ENCODE data around the gene TSPAN18.

Gene TSPAN18

GRCh38 chr11:44903035-44903434 lies 176.3 kb downstream of the TSPAN18 start:
- TF ChIP-seq CTCF (IDR thresholded peaks at IDR 0.05; ENCODE audit: low read depth, low read length) = no peak
- no peak for DNase-seq (ENCODE audit: low read depth, low spot score)

DNA sequence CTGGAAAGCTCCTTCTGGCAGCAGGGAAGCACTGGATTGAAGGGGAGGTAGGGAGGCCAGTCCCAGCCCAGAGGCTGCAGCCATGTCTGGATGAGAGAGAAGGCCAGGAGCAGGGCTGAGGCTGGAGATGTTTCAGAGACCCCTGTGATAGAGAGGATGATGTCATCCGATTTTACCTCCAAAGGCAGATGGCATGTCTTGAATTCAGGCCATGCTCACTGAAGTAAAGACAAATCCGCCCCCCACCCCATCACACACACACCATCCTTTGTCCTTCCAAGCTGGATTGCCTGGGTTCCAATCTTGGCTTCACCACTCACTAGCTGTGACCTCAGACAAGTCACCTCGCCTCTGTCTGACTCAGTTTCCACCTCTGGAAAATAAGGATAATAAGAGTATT lies 176.8 kb downstream of the TSPAN18 start:
- TF ChIP-seq CTCF (IDR thresholded peaks at IDR 0.05; ENCODE audit: low read depth, low read length) = no peak
- H3K4me3 ChIP-seq (ENCODE audit: low read depth, low read length) = no peak overlapping the region
- in situ Hi-C loops (cut with HindIII; ENCODE audit: low sequenced_read_pairs) = no loop called here
- DNase-seq (ENCODE audit: low read depth, low spot score) = no peak

More at GRCh38 chr11:44903035-44903434, 176.3 kb downstream of the TSPAN18 start:
- in situ Hi-C loops (cut with HindIII; ENCODE audit: low sequenced_read_pairs) = no loop called here
- no peak overlapping the region for H3K4me3 ChIP-seq (ENCODE audit: low read depth, low read length)

DNA sequence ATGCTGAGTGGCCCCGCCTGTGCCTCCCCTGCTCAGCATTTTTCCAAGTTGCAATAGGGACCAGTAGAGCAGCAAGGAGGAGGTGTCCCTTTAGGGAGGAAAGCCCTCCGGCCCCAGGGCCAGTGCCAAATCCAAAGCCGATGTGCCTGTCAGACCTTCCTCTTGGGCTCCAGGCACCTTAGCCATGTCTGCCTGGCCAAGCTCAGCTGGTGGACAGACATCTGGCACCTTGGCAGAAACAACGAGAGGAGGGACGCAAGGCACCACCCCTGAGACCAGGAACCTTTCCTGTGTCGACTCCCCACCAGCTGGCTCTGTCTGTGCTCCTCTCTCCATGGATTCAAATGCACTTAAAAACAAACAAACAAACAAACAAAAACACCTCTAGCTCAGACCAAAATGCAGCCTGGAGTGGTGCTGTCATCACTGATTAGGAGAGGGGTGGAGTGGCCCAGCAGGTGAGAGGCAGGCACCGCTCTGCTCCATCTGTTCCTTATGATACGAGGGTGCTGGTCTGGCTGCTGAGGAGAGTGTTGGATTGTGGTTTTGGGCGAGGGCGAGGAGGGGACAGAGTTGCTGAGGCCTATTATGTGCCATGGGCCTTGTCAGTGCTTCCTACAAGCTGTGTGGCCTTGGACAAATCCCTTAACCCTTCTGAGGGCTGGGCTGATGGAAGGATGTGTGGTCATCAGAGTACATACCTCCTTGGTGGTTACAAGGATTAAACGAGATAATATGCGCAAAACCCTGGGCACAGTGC lies 177.7 kb downstream of the TSPAN18 start:
- no peak overlapping the region for H3K4me3 ChIP-seq (ENCODE audit: low read depth, low read length)
- TF ChIP-seq CTCF (IDR thresholded peaks at IDR 0.05; ENCODE audit: low read depth, low read length) = no peak
- no peak for DNase-seq (ENCODE audit: low read depth, low spot score)
- in situ Hi-C loops (cut with HindIII; ENCODE audit: low sequenced_read_pairs) = no loop called here

DNA sequence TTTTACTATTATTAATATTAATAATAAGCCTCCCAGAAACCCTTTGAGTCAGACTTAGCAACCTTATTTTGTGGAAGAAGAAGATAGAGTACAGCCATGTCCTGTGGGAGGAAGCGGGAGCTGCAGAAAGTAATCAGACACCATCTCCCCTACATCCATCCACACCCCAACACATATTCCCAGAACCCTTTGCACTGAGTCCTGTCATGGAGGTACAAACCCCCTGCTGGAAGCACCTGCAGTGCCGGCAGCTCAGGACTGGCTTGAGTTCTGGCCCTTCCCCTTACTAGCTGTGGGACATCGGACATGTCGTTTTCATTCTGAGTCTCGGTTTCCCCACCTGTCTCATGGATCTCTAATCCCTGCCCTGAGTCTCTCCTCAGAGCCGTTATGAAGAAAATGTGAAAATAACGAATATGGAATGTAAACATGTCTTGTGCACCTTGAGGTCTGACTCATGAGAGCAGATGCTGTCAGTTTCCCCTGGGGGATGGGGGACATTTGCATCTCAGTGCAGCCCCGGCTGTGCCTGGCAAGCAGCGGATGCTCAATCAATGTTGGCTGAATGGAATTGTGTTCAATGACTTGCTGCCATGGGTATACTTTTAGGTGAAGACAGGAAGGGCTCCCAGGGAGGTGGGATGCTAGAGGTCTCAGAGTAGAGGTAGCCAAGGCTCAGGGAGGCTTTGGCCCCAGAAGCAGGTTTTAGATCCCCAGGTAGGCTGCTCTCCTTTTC lies 178.5 kb downstream of the TSPAN18 start:
- in situ Hi-C loops (cut with HindIII; ENCODE audit: low sequenced_read_pairs) = no loop called here
- no peak for TF ChIP-seq CTCF (IDR thresholded peaks at IDR 0.05; ENCODE audit: low read depth, low read length)
- H3K4me3 ChIP-seq (ENCODE audit: low read depth, low read length) = no peak overlapping the region
- DNase-seq (ENCODE audit: low read depth, low spot score) = no peak

DNA sequence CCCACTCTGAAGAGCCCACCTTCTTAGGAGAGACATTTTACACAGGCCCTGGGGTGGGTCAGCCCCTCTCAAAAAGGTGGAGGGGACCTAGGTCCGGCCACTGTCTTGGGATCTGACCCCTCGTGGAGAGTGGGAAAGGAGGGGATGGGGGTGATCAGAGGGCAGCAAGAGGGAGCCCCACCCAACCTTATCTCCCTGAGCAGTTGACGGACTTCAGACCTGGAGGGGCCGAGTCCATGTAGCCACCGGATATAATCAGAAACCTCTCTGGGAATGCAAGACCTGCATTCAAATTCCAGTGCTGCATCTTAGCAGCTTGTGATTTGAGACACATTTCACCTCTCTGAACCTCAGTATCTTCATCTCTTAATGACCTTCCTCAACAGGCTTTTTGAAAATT lies 179.9 kb downstream of the TSPAN18 start:
- H3K4me3 ChIP-seq (ENCODE audit: low read depth, low read length) = no peak overlapping the region
- DNase-seq (ENCODE audit: low read depth, low spot score) = no peak
- no peak for TF ChIP-seq CTCF (IDR thresholded peaks at IDR 0.05; ENCODE audit: low read depth, low read length)
- in situ Hi-C loops (cut with HindIII; ENCODE audit: low sequenced_read_pairs) = no loop called here

DNA sequence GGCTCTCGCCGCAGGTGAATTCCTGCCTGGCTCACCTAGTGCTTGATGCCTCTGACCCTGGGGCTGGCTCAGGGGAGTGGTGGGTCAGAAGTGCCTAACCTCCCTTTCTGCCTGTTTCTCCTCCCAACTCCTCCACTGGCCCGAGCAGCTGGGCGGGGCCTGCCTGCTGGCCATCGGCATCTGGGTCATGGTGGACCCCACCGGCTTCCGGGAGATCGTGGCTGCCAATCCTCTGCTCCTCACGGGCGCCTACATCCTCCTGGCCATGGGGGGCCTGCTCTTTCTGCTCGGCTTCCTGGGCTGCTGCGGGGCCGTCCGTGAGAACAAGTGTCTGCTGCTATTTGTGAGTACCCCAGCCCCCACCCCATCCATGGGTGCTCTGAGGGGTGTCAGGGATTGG lies 182.8 kb downstream of the TSPAN18 start:
- in situ Hi-C loops (cut with HindIII; ENCODE audit: low sequenced_read_pairs) = no loop called here
- no peak overlapping the region for H3K4me3 ChIP-seq (ENCODE audit: low read depth, low read length)
- DNase-seq (ENCODE audit: low read depth, low spot score) = no peak
- no peak for TF ChIP-seq CTCF (IDR thresholded peaks at IDR 0.05; ENCODE audit: low read depth, low read length)
